GM12873 (cell line): ENCODE data around the gene ADGRG1.

ENCODE experiments used
- CTCF ChIP-seq: IDR thresholded peaks from 2 replicates; pipeline ENCODE4 v1.5.1; 2012; ENCODE audit warnings: low read depth, mild to moderate bottlenecking, moderate library complexity, low read length, control low read depth; ENCODE audit not compliant: insufficient read depth; ENCODE audit errors: missing control alignments

ADGRG1 gene

GRCh38 chr16:57668630-57669475 is 40.4 kb downstream of the ADGRG1 start:
- TF ChIP-seq CTCF: no peak

- no peak for TF ChIP-seq CTCF
Observed at GRCh38 chr16:57669476-57670162, 41.2 kb downstream of the ADGRG1 start.

GRCh38 chr16:57670196-57670595 is 41.8 kb downstream of the ADGRG1 start:
- TF ChIP-seq CTCF: no peak

GRCh38 chr16:57672416-57672815 is 44.0 kb downstream of the ADGRG1 start:
- no peak for TF ChIP-seq CTCF

GRCh38 chr16:57672824-57673223 is 44.4 kb downstream of the ADGRG1 start:
- TF ChIP-seq CTCF: no peak

GRCh38 chr16:57675741-57676551 is 47.5 kb downstream of the ADGRG1 start:
- TF ChIP-seq CTCF: no peak
